Parathyroid adenoma (tissue), 2 donors: ENCODE results near the gene STAC.

Source experiments
- H2AFZ ChIP-seq: fragments of 300-600 bp; sonication (generic); one replicate; pipeline ENCODE4 v1.7.0; 2017; ENCODE audit warnings: antibody characterized with exemption, mild to moderate bottlenecking
- H3K27ac ChIP-seq: fragments of 300-600 bp; sonication (generic); one replicate; pipeline ENCODE4 v1.7.0; 2017
- H3K27me3 ChIP-seq: fragments of 300-600 bp; sonication (generic); one replicate; pipeline ENCODE4 v1.7.0; 2017; ENCODE audit warnings: low read length; ENCODE audit not compliant: control insufficient read depth, insufficient read depth
- H3K36me3 ChIP-seq: fragments of 300-600 bp; sonication (generic); one replicate; pipeline ENCODE4 v1.7.0; 2017; ENCODE audit warnings: low read length; ENCODE audit not compliant: control insufficient read depth, insufficient read depth
- H3K4me1 ChIP-seq: fragments of 300-600 bp; sonication (generic); one replicate; pipeline ENCODE4 v1.7.0; 2017; ENCODE audit warnings: control low read depth
- H3K4me2 ChIP-seq: fragments of 300-600 bp; sonication (generic); one replicate; pipeline ENCODE4 v1.7.0; 2017; ENCODE audit warnings: low read length
- H3K4me3 ChIP-seq: fragments of 300-600 bp; sonication (generic); one replicate; pipeline ENCODE4 v1.7.0; 2017; ENCODE audit warnings: low read depth, low read length
- H3K79me2 ChIP-seq: fragments of 300-600 bp; sonication (generic); one replicate; pipeline ENCODE4 v1.7.0; 2017; ENCODE audit warnings: control low read depth
- H3K9ac ChIP-seq: fragments of 300-600 bp; sonication (generic); one replicate; pipeline ENCODE4 v1.7.0; 2017; ENCODE audit warnings: mild to moderate bottlenecking
- H3K9me3 ChIP-seq: fragments of 300-600 bp; sonication (generic); one replicate; pipeline ENCODE4 v1.7.0; 2017; ENCODE audit warnings: low read length; ENCODE audit not compliant: control insufficient read depth
- CTCF ChIP-seq: fragments of 300-600 bp; sonication (generic); IDR thresholded peaks from one replicate; pipeline ENCODE4 v1.7.0; 2017; ENCODE audit warnings: antibody characterized with exemption, mild to moderate bottlenecking
- donor health status: primary hyperparathyroidism.

Gene STAC

GRCh38 chr3:36482880-36483279 lies 102.6 kb downstream of the STAC start:
- no peak overlapping the region for H3K4me3 ChIP-seq
- H3K9ac ChIP-seq = no peak overlapping the region
- H3K4me1 ChIP-seq = no peaks in the 10 kb centered on the region
- no peak overlapping the region for H3K4me2 ChIP-seq
- no peaks in the 10 kb centered on the region for H3K79me2 ChIP-seq
- H3K27me3 ChIP-seq = no peaks in the 10 kb centered on the region
- H3K9me3 ChIP-seq = no peaks in the 10 kb centered on the region
- no peak overlapping the region for H3K27ac ChIP-seq
- no peak overlapping the region for H2AFZ ChIP-seq
- TF ChIP-seq CTCF = no peak
- H3K36me3 ChIP-seq = no peaks in the 10 kb centered on the region

DNA sequence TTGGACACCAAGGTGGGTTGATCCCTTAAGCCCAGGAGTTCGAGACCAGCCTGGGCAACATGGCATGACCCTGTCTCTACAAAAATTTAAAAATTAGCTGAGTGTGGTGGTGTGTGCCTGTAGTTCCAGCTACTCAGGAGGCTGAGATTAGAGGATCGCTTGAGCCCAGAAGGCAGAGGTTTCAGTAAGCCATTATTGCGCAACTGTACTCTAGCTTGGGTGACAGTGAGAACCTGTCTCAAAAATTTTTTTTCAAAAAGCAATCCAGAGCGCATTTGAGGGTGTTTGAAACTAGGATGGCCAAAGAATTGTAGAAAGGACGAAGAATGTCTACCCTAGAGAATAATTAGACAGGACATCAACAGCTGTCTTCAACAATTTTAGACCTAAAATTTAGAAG lies 103.4 kb downstream of the STAC start:
- Histone ChIP-seq H3K9ac (no peak overlapping the region), H3K9me3 (no peaks in the 10 kb centered on the region), H2AFZ (no peak overlapping the region), H3K4me3 (no peak overlapping the region), H3K27ac (no peak overlapping the region), H3K36me3 (no peaks in the 10 kb centered on the region), H3K4me1 (no peaks in the 10 kb centered on the region), H3K4me2 (no peak overlapping the region), H3K79me2 (no peaks in the 10 kb centered on the region), H3K27me3 (no peaks in the 10 kb centered on the region)
- no peak for TF ChIP-seq CTCF

GRCh38 chr3:36484386-36484785 lies 104.1 kb downstream of the STAC start:
- no peak for TF ChIP-seq CTCF
- Histone ChIP-seq H3K4me1 (no peaks in the 10 kb centered on the region), H3K9me3 (no peaks in the 10 kb centered on the region), H2AFZ (no peak overlapping the region), H3K27me3 (no peaks in the 10 kb centered on the region), H3K4me3 (no peak overlapping the region), H3K36me3 (no peaks in the 10 kb centered on the region), H3K27ac (no peak overlapping the region), H3K9ac (no peak overlapping the region), H3K4me2 (no peak overlapping the region), H3K79me2 (no peaks in the 10 kb centered on the region)

- Histone ChIP-seq H3K27me3 (no peaks in the 10 kb centered on the region), H3K79me2 (no peaks in the 10 kb centered on the region), H3K36me3 (no peaks in the 10 kb centered on the region), H3K4me2 (no peak overlapping the region), H2AFZ (no peak overlapping the region), H3K9me3 (no peaks in the 10 kb centered on the region), H3K4me3 (no peak overlapping the region), H3K4me1 (no peaks in the 10 kb centered on the region), H3K27ac (no peak overlapping the region), H3K9ac (no peak overlapping the region)
- TF ChIP-seq CTCF = no peak
Measured at GRCh38 chr3:36486009-36486795, 105.9 kb downstream of the STAC start.

- Histone ChIP-seq H3K4me1 (no peaks in the 10 kb centered on the region), H3K27ac (no peak overlapping the region)
- TF ChIP-seq CTCF = no peak
Measured at GRCh38 chr3:36487616-36488015, 107.3 kb downstream of the STAC start.

More at GRCh38 chr3:36487616-36488015, 107.3 kb downstream of the STAC start:
- H3K9me3 ChIP-seq = no peaks in the 10 kb centered on the region
- no peaks in the 10 kb centered on the region for H3K79me2 ChIP-seq
- no peak overlapping the region for H3K4me3 ChIP-seq
- H2AFZ ChIP-seq = no peak overlapping the region
- H3K4me2 ChIP-seq = no peak overlapping the region
- H3K9ac ChIP-seq = no peak overlapping the region
- no peaks in the 10 kb centered on the region for H3K27me3 ChIP-seq
- no peaks in the 10 kb centered on the region for H3K36me3 ChIP-seq
